ENCODE results near the gene DDX27. TPM values are rescaled to one million over a fixed set of nuclear protein-coding genes. Genes with fewer than 3 reads are reported as not detected.
A peak's percentile ranks its signal among the peaks of the same experiment; 100 is the strongest.

Gene DDX27
- 10 to 100 TPM; 19.8 to 35.7 (median 30.8) TPM for total RNA-seq

- Histone ChIP-seq H3K36me3 (peaks cover 0 to 36% (median 22%) of the 10 kb centered on the region in 3 donors), H3K9me3 (no peaks in the 10 kb centered on the region), H3K27ac (peak within 1 kb of the TSS; percentile 89 to 95 (median 94)), H3K4me1 (peaks cover 10 to 31% (median 10%) of the 10 kb centered on the region in 3 donors), H3K4me3 (peak within 1 kb of the TSS; percentile 54 to 84 (median 80)), H3K27me3 (no peaks in the 10 kb centered on the region)
- peak; percentile 92 for DNase-seq
- peak in 3 of 6 experiments; percentile 9 to 43 (median 11) for TF ChIP-seq CTCF (IDR thresholded peaks at IDR 0.05)
- peak in 3 of 4 donors; percentile 85 to 90 (median 86) for TF ChIP-seq POLR2A (IDR thresholded peaks at IDR 0.05)
- 0% methylated on average over 27 to 41 of the region's 46 CpGs for WGBS, 2 donors
- intact Hi-C loops (cut with DNase I): no loop called here
These were observed at the start of gene DDX27 for GRCh38 chr20:49219091-49219923. TSS of gene DDX27 (plus strand) at chr20:49219416. CDS start at chr20:49219449, 33 bp downstream.

GRCh38 chr20:49169547-49169946 is 49.7 kb upstream of the DDX27 start:
- WGBS, 2 donors: 50 to 59% methylated on average over 2 of the region's 2 CpGs
- H3K4me1 ChIP-seq: peaks cover 8 to 30% (median 14%) of the 10 kb centered on the region in 3 donors
- H3K4me3 ChIP-seq: no peak overlapping the region
- no peaks in the 10 kb centered on the region for H3K9me3 ChIP-seq
- peaks cover 0 to 44% (median 0%) of the 10 kb centered on the region in 3 donors for H3K36me3 ChIP-seq
- intact Hi-C loops (cut with DNase I): no loop called here
- H3K27me3 ChIP-seq: no peaks in the 10 kb centered on the region
- TF ChIP-seq POLR2A (IDR thresholded peaks at IDR 0.05): no peak
- TF ChIP-seq CTCF (IDR thresholded peaks at IDR 0.05): no peak
- H3K27ac ChIP-seq: no peak overlapping the region
- DNase-seq: no peak

GRCh38 chr20:49170714-49171113 is 48.5 kb upstream of the DDX27 start:
- WGBS, 2 donors: 93 to 98% methylated on average over 2 of the region's 2 CpGs
- peaks cover 8 to 30% (median 14%) of the 10 kb centered on the region in 3 donors for H3K4me1 ChIP-seq
- H3K4me3 ChIP-seq: no peak overlapping the region
- intact Hi-C loops (cut with DNase I): no loop called here
- no peak for TF ChIP-seq CTCF (IDR thresholded peaks at IDR 0.05)
- TF ChIP-seq POLR2A (IDR thresholded peaks at IDR 0.05): no peak
- no peak overlapping the region for H3K27ac ChIP-seq
- H3K9me3 ChIP-seq: no peaks in the 10 kb centered on the region
- no peak for DNase-seq
- H3K27me3 ChIP-seq: no peaks in the 10 kb centered on the region
- H3K36me3 ChIP-seq: peaks cover 0 to 33% (median 0%) of the 10 kb centered on the region in 3 donors

- intact Hi-C loops (cut with DNase I): no loop called here
- Histone ChIP-seq H3K27ac (no peak overlapping the region), H3K9me3 (no peaks in the 10 kb centered on the region), H3K27me3 (no peaks in the 10 kb centered on the region), H3K4me1 (peaks cover 8 to 24% (median 11%) of the 10 kb centered on the region in 3 donors), H3K36me3 (peaks cover 0 to 25% (median 0%) of the 10 kb centered on the region in 3 donors), H3K4me3 (no peak overlapping the region)
- no peak for DNase-seq
- TF ChIP-seq CTCF (IDR thresholded peaks at IDR 0.05) (no peak), POLR2A (IDR thresholded peaks at IDR 0.05) (no peak)
These were observed 47.3 kb upstream of the DDX27 start for GRCh38 chr20:49171909-49172308.

GRCh38 chr20:49172413-49172812 is 46.8 kb upstream of the DDX27 start:
- DNase-seq: no peak
- H3K4me1 ChIP-seq: peaks cover 8 to 19% (median 8%) of the 10 kb centered on the region in 3 donors
- H3K4me3 ChIP-seq: no peak overlapping the region
- intact Hi-C loops (cut with DNase I): no loop called here
- 15 to 32% methylated on average over 1 of the region's 1 CpG for WGBS, 2 donors
- no peaks in the 10 kb centered on the region for H3K27me3 ChIP-seq
- no peaks in the 10 kb centered on the region for H3K9me3 ChIP-seq
- peaks cover 0 to 27% (median 0%) of the 10 kb centered on the region in 3 donors for H3K36me3 ChIP-seq
- TF ChIP-seq POLR2A (IDR thresholded peaks at IDR 0.05) (no peak), CTCF (IDR thresholded peaks at IDR 0.05) (no peak)
- H3K27ac ChIP-seq: no peak overlapping the region

All from esophagus squamous epithelium (tissue), 5 donors.